GM10248 (cell line): ENCODE results near the gene CLK4.
"Not testable (repeated sequence)": the region's sequence is repeated elsewhere in the genome, so short reads cannot be mapped to it uniquely, and the experiment has no call there.

Experiments
- CTCF ChIA-PET: fragments of 300-600 bp; sonication (Branson Sonifier 250); formaldehyde crosslinking; extraction: SDS; loops from one replicate; lab custom pipeline; 2021; ENCODE audit warnings: antibody characterized with exemption; lab: Yijun Ruan, JAX
- POLR2A ChIA-PET: fragments of 350-650 bp; sonication (Branson Sonifier 250); formaldehyde crosslinking; extraction: SDS; loops from one replicate; lab custom pipeline; 2020; ENCODE audit warnings: antibody characterized with exemption; lab: Yijun Ruan, JAX
- DNase-seq: peaks from one replicate; pipeline ENCODE4 v3.0.0; 2012; ENCODE audit errors: extremely low spot score
- TF ChIP-seq, protein P1 (sequence below): IDR thresholded peaks from 2 replicates; pipeline ENCODE4 v1.5.1; 2012; ENCODE audit warnings: mild to moderate bottlenecking, low read depth; ENCODE audit errors: extremely low read depth, missing control alignments, control extremely low read depth

Gene CLK4

DNA sequence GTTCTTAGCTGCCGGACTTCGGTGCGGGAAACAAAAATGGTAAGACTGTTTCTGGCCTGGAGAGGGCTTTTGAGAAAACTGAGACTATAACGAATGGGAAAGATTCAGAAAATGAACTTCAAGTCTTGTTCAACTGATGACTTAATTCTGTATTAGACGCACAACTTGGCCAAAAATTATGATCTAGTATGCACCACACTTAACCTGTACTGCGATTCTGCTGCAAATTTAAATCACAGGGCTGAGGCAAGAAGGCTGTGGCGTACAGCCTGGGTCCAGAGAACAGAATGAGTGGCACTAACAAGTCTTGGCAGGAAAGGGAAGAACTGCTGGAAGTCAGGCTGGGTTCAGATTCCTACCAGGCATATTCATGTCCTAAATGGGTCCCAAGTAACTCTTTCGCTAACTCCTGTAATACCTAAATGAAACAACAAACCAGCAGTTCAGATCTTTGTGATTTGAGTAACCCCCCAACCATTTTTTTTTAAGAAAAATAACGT, 35.9 kb downstream of the CLK4 start:
- CTCF ChIA-PET, result interaction anchor here (1.4 kb wide), 1 partner anchor 310 kb away, joined by 7 read pairs; no protein-coding TSS in a partner anchor
- TF ChIP-seq, protein P1, sequence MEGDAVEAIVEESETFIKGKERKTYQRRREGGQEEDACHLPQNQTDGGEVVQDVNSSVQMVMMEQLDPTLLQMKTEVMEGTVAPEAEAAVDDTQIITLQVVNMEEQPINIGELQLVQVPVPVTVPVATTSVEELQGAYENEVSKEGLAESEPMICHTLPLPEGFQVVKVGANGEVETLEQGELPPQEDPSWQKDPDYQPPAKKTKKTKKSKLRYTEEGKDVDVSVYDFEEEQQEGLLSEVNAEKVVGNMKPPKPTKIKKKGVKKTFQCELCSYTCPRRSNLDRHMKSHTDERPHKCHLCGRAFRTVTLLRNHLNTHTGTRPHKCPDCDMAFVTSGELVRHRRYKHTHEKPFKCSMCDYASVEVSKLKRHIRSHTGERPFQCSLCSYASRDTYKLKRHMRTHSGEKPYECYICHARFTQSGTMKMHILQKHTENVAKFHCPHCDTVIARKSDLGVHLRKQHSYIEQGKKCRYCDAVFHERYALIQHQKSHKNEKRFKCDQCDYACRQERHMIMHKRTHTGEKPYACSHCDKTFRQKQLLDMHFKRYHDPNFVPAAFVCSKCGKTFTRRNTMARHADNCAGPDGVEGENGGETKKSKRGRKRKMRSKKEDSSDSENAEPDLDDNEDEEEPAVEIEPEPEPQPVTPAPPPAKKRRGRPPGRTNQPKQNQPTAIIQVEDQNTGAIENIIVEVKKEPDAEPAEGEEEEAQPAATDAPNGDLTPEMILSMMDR, result no peak
- POLR2A ChIA-PET, result no interaction called here
- no peak for DNase-seq

DNA sequence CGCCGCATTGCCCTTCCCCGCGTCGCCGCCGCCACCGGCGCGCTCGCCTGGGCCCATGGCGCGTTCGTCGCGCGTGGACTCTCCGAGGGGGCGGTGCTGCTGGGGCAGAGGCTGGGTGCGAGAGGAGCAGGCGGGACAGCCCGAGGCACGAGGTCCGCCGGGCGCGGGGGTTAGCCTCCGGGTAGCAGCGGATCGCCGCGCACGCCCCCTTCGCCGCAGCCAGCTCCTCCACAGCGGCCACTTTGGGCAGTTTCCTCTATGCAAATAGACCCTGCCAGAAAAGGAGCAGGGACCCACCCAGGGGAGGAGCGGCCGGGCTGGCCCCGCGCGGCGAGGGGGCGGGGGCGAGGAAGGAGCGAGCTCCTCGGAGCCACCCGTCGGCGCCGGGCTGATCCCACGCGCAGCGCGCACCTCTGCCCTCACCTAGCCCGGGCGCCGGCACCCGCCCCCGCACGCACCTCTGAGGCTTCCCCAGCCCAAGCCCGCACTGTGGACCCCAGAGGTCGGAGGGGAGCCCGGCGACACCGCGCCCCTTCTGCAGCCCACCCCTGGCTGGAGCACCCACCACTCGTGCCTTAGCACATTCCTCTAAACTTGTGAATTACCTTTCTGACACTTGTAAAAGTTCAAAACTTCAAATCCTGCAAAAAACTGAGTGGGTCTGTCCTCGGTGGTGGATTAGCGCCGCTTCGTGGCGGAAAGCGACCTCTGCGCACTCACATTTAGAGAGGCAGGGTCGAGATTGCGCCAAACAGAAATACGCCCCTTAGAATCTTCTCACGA, 36.5 kb downstream of the CLK4 start, which contains the start of gene COL23A1:
TSS of gene COL23A1 (minus strand) at position 253 of the 783 bp plus-strand sequence.
- ChIA-PET POLR2A (no interaction called here), CTCF (interaction anchor here (0.6 to 1.4 kb wide), 3 partner anchors 16 to 310 kb away, joined by 3 to 7 read pairs (median 3); no protein-coding TSS in a partner anchor)
- peak; percentile 59 for DNase-seq
- TF ChIP-seq, protein P1, result peak; percentile 41

DNA sequence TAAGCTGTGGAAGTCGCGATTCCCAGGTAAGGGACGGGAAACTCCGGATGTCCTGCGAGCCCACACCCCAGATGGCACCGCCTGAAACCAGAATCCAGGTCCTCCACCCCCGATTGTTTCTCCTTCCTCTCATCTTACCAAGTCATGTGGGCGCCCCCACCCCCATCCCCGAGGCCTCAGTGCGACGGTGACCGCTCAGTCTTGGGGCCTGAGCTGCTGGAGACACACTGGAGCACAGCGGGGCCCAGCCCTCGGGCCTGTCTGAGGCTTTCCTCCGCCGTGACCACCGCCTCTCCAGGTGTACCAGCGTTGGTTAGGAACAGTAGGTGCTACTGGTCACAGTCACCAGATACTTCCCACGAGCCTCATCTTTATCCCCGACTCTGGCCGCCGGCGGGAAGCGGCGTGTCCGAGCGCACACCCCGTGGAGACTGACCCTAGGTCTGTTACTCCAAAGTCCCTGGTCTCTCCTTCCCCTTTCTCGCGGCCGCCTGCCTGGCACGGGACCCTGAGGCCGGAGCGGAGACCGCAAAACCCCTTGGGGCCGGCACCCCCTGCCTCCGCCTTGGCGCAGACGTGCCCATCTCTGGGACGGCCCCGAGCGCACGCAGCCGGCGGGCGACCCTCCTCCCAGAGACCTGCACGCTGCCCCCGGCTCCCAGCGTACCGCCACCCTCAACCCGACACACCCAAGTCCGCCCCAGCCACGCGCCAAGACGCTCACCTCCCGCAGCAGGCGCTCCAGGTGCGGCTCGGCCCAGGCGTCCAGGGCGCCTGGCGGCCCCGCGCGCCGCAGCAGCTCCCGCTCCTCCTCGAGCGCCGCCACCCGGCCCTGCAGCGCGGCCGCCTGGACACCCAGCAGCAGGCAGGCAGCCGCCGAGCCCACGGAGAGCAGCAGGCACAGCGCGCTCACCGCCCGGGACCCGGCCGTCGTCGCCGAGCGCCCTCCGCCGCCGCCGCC, 37.4 kb downstream of the CLK4 start:
- TF ChIP-seq, protein P1, result peak; percentile 7
- CTCF ChIA-PET, result interaction anchor here (0.6 to 1.4 kb wide), 4 partner anchors 17 to 309 kb away, joined by 3 to 7 read pairs (median 3); no protein-coding TSS in a partner anchor
- POLR2A ChIA-PET, result no interaction called here
- no peak for DNase-seq

DNA sequence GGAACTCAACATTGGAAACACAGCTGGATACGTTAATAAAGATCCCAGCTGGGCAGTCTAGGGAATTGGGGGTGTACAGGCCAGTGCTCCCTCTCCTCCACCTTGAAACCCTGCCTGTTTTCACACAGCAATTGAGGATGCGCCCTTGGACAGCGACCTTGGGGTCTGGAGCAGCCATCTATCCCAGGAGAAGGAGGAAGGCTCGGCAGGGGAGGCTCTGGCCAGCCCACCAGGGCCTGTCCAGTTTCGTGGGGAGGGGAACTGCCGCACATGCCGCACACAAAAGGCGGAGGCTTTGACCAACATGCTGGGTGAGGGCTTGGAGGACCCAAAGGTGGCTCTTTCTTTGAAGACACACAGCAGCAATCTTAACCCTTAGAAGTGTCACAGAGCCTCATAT, 38.1 kb downstream of the CLK4 start:
- ChIA-PET POLR2A (no interaction called here), CTCF (interaction anchor here (1.1 kb wide), 1 partner anchor 305 kb away, joined by 3 read pairs; no protein-coding TSS in a partner anchor)
- TF ChIP-seq, protein P1, result no peak
- DNase-seq, result no peak

DNA sequence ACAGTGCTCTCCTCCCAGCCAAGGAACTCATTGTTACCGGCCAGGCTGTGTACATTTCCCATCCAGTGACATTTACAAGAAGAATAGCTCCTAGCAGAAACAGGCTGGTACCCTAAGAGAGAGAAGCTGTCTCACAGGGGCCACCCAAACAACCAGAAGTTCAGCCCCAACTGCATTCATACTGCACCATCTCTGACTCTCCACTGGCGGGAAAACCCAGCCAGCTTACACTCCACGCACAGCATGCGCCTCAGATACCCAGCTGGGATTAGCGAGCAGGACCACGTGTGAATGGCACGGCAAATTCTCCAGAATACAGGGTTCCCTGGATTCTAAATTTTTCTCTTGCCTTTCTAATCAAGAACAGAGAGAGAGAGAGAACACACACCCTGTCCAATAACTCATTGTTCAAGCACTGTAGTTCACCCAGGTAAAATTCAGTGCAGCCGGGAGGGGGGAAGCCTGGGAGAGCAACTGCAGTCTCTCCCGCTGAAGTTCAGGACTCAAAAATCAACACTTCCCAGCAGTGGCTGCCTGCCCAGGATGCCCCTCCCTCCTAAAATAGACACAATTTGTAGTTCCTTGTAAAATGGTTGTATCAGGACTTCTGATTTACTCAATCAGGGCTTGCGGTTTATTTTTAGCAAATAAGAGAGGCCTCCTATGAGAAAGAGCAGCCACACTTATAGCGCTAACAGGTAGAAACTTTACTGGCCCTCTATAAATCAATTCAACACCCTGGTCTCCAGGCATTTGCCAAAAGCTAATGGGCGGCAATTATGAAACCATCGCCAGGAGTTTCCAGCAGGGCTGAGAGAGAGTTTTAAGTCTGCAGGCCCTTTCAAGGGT, 38.9 kb downstream of the CLK4 start:
- TF ChIP-seq, protein P1, result no peak
- POLR2A ChIA-PET, result no interaction called here
- CTCF ChIA-PET, result interaction anchor here (1.0 to 1.1 kb wide), 3 partner anchors 8 to 304 kb away, joined by 3 read pairs; no protein-coding TSS in a partner anchor
- DNase-seq, result no peak

DNA sequence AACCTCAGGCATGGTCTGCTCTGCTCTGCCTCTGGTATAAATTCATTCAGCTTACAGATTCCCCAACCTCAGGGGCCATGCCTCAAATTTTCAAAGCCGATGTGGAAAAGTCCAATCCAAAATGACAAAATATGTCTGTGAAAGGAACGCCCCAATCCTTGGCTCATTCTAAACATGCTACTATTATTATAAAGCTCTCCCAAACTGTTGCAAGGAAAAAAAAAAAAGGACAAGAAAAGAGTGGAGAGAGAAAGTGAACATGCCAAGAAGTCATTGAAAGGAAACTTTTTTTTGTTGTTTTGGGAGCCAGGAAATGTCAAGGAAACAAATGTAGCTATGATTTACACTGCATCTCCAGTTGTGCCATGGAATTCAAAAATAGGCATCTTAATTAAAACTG, 40.5 kb downstream of the CLK4 start:
- POLR2A ChIA-PET, result no interaction called here
- TF ChIP-seq, protein P1, result no peak
- no peak for DNase-seq
- CTCF ChIA-PET, result no interaction called here

DNA sequence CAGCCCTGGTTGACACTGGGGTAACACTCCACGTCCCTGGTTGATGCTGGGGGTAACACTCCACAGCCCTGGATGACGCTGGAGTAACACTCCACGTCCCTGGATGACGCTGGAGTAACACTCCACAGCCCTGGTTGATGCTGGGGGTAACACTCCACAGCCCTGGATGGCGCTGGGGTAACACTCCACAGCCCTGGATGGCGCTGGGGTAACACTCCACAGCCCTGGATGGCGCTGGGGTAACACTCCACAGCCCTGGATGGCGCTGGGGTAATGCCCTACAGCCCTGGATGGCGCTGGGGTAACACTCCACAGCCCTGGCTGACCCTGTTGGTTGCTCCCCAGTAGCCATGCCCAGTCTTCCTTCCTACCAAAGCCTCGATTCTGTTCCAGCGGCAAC, 41.4 kb downstream of the CLK4 start:
- CTCF ChIA-PET, POLR2A ChIA-PET: not testable (repeated sequence)
- DNase-seq, result peak; percentile 45
